ENCODE data around the gene ZNG1A.
"Not testable (repeated sequence)": the region's sequence is repeated elsewhere in the genome, so short reads cannot be mapped to it uniquely, and the experiment has no call there.

Gene ZNG1A

GRCh38 chr9:93909-94308 is 84.9 kb downstream of the ZNG1A start:
- H3K4me3 ChIP-seq (ENCODE audit: low read depth, low read length); DNase-seq (ENCODE audit: low read depth, low spot score); in situ Hi-C loops (cut with HindIII; ENCODE audit: low sequenced_read_pairs): not testable (repeated sequence)

- H3K4me3 ChIP-seq (ENCODE audit: low read depth, low read length); in situ Hi-C loops (cut with HindIII; ENCODE audit: low sequenced_read_pairs); DNase-seq (ENCODE audit: low read depth, low spot score): not testable (repeated sequence)
These were observed 88.0 kb downstream of the ZNG1A start for GRCh38 chr9:90851-91250.

- DNase-seq (ENCODE audit: low read depth, low spot score); H3K4me3 ChIP-seq (ENCODE audit: low read depth, low read length); in situ Hi-C loops (cut with HindIII; ENCODE audit: low sequenced_read_pairs): not testable (repeated sequence)
These were observed 90.3 kb downstream of the ZNG1A start for GRCh38 chr9:88396-89037.

GRCh38 chr9:87860-88259 is 91.0 kb downstream of the ZNG1A start:
- H3K4me3 ChIP-seq (ENCODE audit: low read depth, low read length); in situ Hi-C loops (cut with HindIII; ENCODE audit: low sequenced_read_pairs); DNase-seq (ENCODE audit: low read depth, low spot score): not testable (repeated sequence)

GRCh38 chr9:87105-87504 is 91.8 kb downstream of the ZNG1A start:
- DNase-seq (ENCODE audit: low read depth, low spot score); in situ Hi-C loops (cut with HindIII; ENCODE audit: low sequenced_read_pairs); H3K4me3 ChIP-seq (ENCODE audit: low read depth, low read length): not testable (repeated sequence)

GRCh38 chr9:86697-87096 is 92.2 kb downstream of the ZNG1A start:
- in situ Hi-C loops (cut with HindIII; ENCODE audit: low sequenced_read_pairs); H3K4me3 ChIP-seq (ENCODE audit: low read depth, low read length); DNase-seq (ENCODE audit: low read depth, low spot score): not testable (repeated sequence)

- in situ Hi-C loops (cut with HindIII; ENCODE audit: low sequenced_read_pairs); H3K4me3 ChIP-seq (ENCODE audit: low read depth, low read length); DNase-seq (ENCODE audit: low read depth, low spot score): not testable (repeated sequence)
These were observed 95.7 kb downstream of the ZNG1A start for GRCh38 chr9:82932-83689.

GRCh38 chr9:78333-78732 is 100.5 kb downstream of the ZNG1A start:
- in situ Hi-C loops (cut with HindIII; ENCODE audit: low sequenced_read_pairs); H3K4me3 ChIP-seq (ENCODE audit: low read depth, low read length); DNase-seq (ENCODE audit: low read depth, low spot score): not testable (repeated sequence)

- DNase-seq (ENCODE audit: low read depth, low spot score); in situ Hi-C loops (cut with HindIII; ENCODE audit: low sequenced_read_pairs): not testable (repeated sequence)
These were observed 102.5 kb downstream of the ZNG1A start for GRCh38 chr9:76389-76788.

GRCh38 chr9:73900-74525 is 104.8 kb downstream of the ZNG1A start:
- DNase-seq (ENCODE audit: low read depth, low spot score); H3K4me3 ChIP-seq (ENCODE audit: low read depth, low read length); in situ Hi-C loops (cut with HindIII; ENCODE audit: low sequenced_read_pairs): not testable (repeated sequence)

More at GRCh38 chr9:76389-76788, 102.5 kb downstream of the ZNG1A start:
- H3K4me3 ChIP-seq (ENCODE audit: low read depth, low read length): not testable (repeated sequence)

- H3K4me3 ChIP-seq (ENCODE audit: low read depth, low read length): peak overlapping the region; percentile 18
- in situ Hi-C loops (cut with HindIII; ENCODE audit: low sequenced_read_pairs); DNase-seq (ENCODE audit: low read depth, low spot score): not testable (repeated sequence)
These were observed 105.6 kb downstream of the ZNG1A start for GRCh38 chr9:73076-73899.
